ENCODE measurements around the gene SH3GL3.

- TF ChIP-seq CTCF (IDR thresholded peaks at IDR 0.05) (no peak), SIN3A (IDR thresholded peaks at IDR 0.05; ENCODE audit: borderline replicate concordance, insufficient read depth, low read depth, low read length) (no peak), POLR2AphosphoS5 (IDR thresholded peaks at IDR 0.05; ENCODE audit: low read depth, low read length) (no peak), REST (IDR thresholded peaks at IDR 0.05; ENCODE audit: insufficient read depth in 1 of 2, low read depth in 2 of 2, low read length in 1 of 2) (no peak)
Observed at GRCh38 chr15:83491486-83491885, 44.3 kb downstream of the SH3GL3 start.
